Liver (tissue), 3 donors: ENCODE measurements around the gene MMP25.

ENCODE experiments used
- EGR1 ChIP-seq, 2 donors: IDR thresholded peaks; 2 replicates each; pipeline ENCODE4 v1.6.1; 2016 to 2018; ENCODE audit warnings: antibody characterized with exemption in 2 of 2, low read depth in 2 of 2
- GABPA ChIP-seq, 2 donors: IDR thresholded peaks in 1 of 2; conservative IDR thresholded peaks in 1 of 2; 2 replicates each; pipeline ENCODE4 v1.6.1; 2016; ENCODE audit warnings: antibody characterized with exemption in 2 of 2, mild to moderate bottlenecking in 1 of 2, moderate library complexity in 1 of 2
- JUND ChIP-seq, 2 donors: IDR thresholded peaks; 2 replicates each; pipeline ENCODE4 v1.6.1; 2016; ENCODE audit warnings: antibody characterized with exemption in 2 of 2
- SP1 ChIP-seq: IDR thresholded peaks from 2 replicates; pipeline ENCODE4 v1.6.1; 2018; ENCODE audit warnings: antibody characterized with exemption, mild to moderate bottlenecking
- YY1 ChIP-seq: IDR thresholded peaks from 2 replicates; pipeline ENCODE4 v1.6.1; 2016; ENCODE audit warnings: antibody characterized with exemption, mild to moderate bottlenecking
- TF ChIP-seq, protein P1 (sequence below): fragments of 150-350 bp; IDR thresholded peaks from 2 replicates; pipeline ENCODE4 v1.5.1; 2017; ENCODE audit warnings: improper control_type of control experiment, low read depth, low read length; ENCODE audit not compliant: missing input control
- TF ChIP-seq, protein P2 (sequence below): IDR thresholded peaks from 2 replicates; pipeline ENCODE4 v1.6.1; 2016; ENCODE audit warnings: antibody characterized with exemption
- TF ChIP-seq, protein P3 (sequence below): IDR thresholded peaks from 2 replicates; pipeline ENCODE4 v1.6.1; 2016; ENCODE audit warnings: antibody characterized with exemption
- TF ChIP-seq, protein P4 (sequence below): IDR thresholded peaks from 2 replicates; pipeline ENCODE4 v1.6.1; 2016; ENCODE audit warnings: antibody characterized with exemption, mild to moderate bottlenecking
- donor health status: healthy.
- donor health status: healthy.

DNA sequence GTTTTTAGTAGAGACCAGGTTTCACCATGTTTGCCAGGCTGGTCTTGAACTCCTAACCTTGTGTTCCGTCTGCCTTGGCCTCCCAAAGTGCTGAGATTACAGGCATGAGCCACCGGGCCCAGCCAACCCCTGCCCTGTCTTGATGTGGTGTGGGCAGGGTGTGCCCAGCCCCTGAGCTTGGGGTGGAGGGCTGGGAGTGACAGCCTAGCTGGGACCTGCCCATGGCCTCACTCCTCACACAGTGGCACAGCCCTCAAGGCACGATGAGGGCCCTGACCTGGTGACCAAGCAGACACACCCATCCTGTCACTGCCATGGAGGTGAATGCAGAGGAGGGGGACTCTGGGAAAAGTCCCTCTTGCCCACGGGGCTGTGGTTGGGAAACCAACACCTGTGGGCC is 22.1 kb downstream of the MMP25 start:
- TF ChIP-seq, protein P1, sequence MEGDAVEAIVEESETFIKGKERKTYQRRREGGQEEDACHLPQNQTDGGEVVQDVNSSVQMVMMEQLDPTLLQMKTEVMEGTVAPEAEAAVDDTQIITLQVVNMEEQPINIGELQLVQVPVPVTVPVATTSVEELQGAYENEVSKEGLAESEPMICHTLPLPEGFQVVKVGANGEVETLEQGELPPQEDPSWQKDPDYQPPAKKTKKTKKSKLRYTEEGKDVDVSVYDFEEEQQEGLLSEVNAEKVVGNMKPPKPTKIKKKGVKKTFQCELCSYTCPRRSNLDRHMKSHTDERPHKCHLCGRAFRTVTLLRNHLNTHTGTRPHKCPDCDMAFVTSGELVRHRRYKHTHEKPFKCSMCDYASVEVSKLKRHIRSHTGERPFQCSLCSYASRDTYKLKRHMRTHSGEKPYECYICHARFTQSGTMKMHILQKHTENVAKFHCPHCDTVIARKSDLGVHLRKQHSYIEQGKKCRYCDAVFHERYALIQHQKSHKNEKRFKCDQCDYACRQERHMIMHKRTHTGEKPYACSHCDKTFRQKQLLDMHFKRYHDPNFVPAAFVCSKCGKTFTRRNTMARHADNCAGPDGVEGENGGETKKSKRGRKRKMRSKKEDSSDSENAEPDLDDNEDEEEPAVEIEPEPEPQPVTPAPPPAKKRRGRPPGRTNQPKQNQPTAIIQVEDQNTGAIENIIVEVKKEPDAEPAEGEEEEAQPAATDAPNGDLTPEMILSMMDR, result no peak
- no peak for TF ChIP-seq GABPA (IDR thresholded peaks at IDR 0.05 in 1 of 2, conservative IDR thresholded peaks at IDR 0.05 in 1 of 2)
- no peak for TF ChIP-seq YY1
- TF ChIP-seq, protein P2, sequence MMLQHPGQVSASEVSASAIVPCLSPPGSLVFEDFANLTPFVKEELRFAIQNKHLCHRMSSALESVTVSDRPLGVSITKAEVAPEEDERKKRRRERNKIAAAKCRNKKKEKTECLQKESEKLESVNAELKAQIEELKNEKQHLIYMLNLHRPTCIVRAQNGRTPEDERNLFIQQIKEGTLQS, result no peak
- TF ChIP-seq, protein P3, sequence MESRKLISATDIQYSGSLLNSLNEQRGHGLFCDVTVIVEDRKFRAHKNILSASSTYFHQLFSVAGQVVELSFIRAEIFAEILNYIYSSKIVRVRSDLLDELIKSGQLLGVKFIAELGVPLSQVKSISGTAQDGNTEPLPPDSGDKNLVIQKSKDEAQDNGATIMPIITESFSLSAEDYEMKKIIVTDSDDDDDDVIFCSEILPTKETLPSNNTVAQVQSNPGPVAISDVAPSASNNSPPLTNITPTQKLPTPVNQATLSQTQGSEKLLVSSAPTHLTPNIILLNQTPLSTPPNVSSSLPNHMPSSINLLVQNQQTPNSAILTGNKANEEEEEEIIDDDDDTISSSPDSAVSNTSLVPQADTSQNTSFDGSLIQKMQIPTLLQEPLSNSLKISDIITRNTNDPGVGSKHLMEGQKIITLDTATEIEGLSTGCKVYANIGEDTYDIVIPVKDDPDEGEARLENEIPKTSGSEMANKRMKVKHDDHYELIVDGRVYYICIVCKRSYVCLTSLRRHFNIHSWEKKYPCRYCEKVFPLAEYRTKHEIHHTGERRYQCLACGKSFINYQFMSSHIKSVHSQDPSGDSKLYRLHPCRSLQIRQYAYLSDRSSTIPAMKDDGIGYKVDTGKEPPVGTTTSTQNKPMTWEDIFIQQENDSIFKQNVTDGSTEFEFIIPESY, result no peak
- no peak for TF ChIP-seq SP1
- TF ChIP-seq JUND (IDR thresholded peaks at IDR 0.05), result no peak
- TF ChIP-seq, protein P4, sequence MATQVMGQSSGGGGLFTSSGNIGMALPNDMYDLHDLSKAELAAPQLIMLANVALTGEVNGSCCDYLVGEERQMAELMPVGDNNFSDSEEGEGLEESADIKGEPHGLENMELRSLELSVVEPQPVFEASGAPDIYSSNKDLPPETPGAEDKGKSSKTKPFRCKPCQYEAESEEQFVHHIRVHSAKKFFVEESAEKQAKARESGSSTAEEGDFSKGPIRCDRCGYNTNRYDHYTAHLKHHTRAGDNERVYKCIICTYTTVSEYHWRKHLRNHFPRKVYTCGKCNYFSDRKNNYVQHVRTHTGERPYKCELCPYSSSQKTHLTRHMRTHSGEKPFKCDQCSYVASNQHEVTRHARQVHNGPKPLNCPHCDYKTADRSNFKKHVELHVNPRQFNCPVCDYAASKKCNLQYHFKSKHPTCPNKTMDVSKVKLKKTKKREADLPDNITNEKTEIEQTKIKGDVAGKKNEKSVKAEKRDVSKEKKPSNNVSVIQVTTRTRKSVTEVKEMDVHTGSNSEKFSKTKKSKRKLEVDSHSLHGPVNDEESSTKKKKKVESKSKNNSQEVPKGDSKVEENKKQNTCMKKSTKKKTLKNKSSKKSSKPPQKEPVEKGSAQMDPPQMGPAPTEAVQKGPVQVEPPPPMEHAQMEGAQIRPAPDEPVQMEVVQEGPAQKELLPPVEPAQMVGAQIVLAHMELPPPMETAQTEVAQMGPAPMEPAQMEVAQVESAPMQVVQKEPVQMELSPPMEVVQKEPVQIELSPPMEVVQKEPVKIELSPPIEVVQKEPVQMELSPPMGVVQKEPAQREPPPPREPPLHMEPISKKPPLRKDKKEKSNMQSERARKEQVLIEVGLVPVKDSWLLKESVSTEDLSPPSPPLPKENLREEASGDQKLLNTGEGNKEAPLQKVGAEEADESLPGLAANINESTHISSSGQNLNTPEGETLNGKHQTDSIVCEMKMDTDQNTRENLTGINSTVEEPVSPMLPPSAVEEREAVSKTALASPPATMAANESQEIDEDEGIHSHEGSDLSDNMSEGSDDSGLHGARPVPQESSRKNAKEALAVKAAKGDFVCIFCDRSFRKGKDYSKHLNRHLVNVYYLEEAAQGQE, result no peak
- TF ChIP-seq EGR1 (IDR thresholded peaks at IDR 0.05; ENCODE audit: low read depth in 2 of 2), result no peak
